Cardiac fibroblast (primary cell): ENCODE measurements around the gene FAM3D.

Experiments used
- DNase-seq, 2 donors: peaks; one replicate each; pipeline versions ENCODE4 v3.0.0 to v3.0.0-alpha.2; 2010; ENCODE audit warnings: low read depth in 2 of 2
- H3K4me3 ChIP-seq, 2 donors: replicated peaks in 1 of 2; 1 replicate in 1 of 2; 2 replicates in 1 of 2; pipeline ENCODE4 v1.5.1; 2011; ENCODE audit warnings: low read depth in 2 of 2, low read length in 2 of 2, mild to moderate bottlenecking in 2 of 2, moderate library complexity in 1 of 2
- TF ChIP-seq, protein P1 (sequence below): IDR thresholded peaks from one replicate; pipeline ENCODE4 v1.5.1; 2011; ENCODE audit warnings: low read depth, mild to moderate bottlenecking, low read length, inconsistent platforms

FAM3D gene

DNA sequence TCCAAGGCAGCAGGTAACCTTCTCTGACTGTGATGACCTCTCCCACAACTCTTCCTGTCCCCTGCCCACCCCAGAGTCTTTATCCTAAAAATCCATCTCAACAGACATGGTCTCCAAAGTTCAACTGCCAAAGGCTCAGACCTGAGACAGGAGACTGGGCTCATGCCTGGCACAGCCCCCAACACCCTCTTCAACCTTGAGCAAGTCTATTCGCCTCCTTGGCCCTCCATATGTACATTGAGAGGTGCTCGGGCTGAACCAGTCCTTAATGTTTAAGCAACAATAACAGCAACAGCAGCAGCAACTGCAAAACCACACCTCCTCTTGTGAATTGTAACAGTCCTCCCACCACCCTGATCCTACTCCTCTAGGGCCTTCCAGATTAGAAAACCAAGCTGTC is 9.9 kb downstream of the FAM3D start:
- DNase-seq, result no peak
- TF ChIP-seq, protein P1, sequence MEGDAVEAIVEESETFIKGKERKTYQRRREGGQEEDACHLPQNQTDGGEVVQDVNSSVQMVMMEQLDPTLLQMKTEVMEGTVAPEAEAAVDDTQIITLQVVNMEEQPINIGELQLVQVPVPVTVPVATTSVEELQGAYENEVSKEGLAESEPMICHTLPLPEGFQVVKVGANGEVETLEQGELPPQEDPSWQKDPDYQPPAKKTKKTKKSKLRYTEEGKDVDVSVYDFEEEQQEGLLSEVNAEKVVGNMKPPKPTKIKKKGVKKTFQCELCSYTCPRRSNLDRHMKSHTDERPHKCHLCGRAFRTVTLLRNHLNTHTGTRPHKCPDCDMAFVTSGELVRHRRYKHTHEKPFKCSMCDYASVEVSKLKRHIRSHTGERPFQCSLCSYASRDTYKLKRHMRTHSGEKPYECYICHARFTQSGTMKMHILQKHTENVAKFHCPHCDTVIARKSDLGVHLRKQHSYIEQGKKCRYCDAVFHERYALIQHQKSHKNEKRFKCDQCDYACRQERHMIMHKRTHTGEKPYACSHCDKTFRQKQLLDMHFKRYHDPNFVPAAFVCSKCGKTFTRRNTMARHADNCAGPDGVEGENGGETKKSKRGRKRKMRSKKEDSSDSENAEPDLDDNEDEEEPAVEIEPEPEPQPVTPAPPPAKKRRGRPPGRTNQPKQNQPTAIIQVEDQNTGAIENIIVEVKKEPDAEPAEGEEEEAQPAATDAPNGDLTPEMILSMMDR, result no peak
- H3K4me3 ChIP-seq, result no peak overlapping the region

DNA sequence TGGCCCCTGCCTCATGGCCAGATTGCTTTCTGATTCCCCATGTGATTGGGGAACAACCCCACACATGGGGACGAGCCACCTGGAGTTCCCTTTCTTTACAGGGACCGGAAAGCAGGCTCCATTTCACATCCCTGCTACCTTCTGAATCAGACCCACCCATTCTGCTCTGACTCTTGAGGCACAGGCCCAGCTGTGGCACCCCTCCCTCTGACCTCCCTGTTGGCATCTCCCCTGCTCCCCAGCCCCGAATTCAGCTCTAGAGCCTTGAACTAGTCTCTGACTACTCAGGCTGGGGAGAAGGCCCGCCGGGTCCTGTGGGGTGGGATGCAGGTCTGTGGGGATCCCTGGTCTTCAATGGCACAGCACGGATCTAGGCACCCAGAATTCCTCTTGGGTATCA is 12.1 kb downstream of the FAM3D start:
- DNase-seq, result no peak
- H3K4me3 ChIP-seq, result no peak overlapping the region
- TF ChIP-seq, protein P1, result no peak

DNA sequence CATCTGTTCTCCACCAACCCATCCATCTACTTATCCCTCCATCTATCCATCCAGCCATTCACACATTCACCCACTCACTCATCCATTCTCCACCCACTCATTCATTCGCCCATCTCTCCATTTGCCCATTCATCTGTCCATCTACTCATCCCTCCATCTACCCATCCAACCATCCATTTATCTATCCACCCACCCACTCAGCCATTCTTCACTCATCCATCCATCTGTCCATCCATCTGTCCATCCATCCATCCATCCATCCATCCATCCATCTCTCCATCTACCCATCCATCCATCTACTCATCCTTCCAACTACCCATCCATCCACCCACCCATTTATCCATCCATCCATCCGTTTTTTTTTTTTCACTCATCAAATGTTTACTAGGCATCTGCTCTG is 13.9 kb downstream of the FAM3D start:
- no peak for DNase-seq
- no peak overlapping the region for H3K4me3 ChIP-seq
- TF ChIP-seq, protein P1, result no peak

DNA sequence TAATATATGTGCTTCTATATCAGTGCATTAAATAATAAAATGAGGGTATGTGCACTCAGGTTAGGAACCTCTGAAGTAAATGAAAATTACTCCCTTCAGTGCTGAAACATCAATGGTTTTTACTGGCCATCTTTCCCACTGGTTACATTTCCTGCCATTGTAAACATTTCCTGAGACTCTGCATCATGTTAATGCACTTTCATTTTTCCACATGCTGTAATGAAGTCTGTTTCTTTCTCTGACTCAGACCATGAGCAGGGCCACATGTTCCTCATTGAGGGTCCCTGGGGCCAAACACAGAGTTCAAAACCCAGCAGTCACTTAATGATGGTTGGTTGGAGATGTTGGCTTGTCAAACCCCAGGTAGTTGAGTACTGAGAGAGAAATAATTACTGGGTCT is 15.3 kb downstream of the FAM3D start:
- DNase-seq, result peak; percentile 42 to 54
- TF ChIP-seq, protein P1, result no peak
- H3K4me3 ChIP-seq, result no peak overlapping the region

DNA sequence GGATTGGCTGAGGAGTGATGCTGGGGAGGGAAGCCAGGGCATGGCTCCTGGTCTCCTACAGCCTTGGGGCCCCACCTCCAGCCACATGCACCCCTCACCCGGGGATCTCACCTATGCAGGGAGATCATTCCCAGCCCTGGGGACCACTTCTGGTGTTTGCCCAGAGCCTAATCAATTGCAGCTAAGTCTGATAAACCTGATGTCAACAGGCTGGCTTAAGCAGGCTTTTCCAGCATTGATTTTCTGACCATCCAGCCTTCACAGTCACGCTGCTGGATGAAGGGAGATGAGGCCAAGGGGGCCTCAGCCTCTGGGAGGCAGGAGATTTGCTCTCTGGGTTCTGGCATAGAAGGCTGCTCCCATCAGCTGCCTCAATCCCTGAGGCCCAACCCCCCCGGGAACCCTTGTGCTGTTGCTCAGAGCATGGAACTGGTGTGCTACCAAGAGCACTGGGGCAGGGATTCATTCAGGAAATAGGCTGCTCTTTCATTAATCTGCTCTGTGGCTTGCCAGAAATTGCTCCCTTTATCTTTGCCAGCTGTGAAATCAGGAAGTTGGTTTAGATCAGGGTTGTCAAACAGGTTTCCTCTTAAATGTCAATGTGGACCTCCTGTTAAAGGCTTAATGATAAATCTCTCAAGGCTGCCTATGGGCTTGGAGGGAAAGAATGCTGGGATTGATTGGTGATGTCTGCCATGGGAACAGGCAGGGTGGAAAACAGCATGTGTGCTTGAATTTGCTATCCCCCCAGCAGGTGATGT is 19.0 kb downstream of the FAM3D start:
- peak in 1 of 2 donors; percentile 62 for DNase-seq
- H3K4me3 ChIP-seq, result no peak overlapping the region
- TF ChIP-seq, protein P1, result no peak

DNA sequence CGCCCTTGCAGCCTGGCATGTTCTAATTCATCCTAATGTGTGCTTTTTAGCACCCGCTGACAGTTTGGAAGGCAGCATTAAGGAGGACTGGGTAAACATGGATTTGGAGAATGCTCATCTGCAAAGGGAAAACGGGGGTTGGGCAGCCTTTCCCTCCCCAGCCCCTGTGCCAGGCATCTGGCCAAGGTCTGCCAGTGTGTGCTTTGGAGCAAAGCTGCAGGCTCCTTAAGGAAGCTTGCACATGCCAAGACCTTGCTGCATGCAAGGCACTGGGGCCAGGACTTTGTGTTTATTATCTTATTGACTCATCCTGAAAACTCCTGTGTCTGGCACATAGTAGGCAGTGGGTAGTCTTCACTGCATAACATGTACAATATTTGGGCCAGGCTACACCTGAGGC is 20.1 kb downstream of the FAM3D start:
- H3K4me3 ChIP-seq, result no peak overlapping the region
- TF ChIP-seq, protein P1, result no peak
- DNase-seq, result no peak

DNA sequence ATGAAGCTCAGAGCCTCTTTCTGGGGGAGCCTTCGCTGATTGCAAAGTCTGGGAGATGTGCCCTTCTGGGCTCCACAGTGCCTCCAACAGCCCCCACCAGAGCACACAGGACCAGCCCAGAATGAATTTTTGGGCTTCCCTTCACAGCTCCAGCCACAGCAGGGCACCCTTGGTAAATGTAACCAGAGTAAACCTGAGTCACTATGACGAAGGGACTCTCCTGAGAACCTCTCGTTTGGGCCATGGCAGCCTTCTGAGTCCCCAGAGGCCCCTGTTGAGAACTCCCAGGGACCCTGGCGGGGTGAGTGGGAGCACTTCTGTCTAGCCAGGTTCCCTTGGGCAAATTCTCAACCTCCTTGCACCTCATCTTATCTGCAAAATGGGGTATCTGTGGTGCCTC is 20.8 kb downstream of the FAM3D start:
- DNase-seq, result no peak
- TF ChIP-seq, protein P1, result no peak
- H3K4me3 ChIP-seq, result no peak overlapping the region
